SIG-M5 treated with dmso at 0.1 percent for 504 hours (cell line): ENCODE data around the gene GRIK1.

Experiments used
- DNase-seq: peaks from one replicate; lab custom pipeline; 2025; ENCODE audit not compliant: unreplicated experiment; lab: John Stamatoyannopoulos, UW

The GRIK1 gene

DNA sequence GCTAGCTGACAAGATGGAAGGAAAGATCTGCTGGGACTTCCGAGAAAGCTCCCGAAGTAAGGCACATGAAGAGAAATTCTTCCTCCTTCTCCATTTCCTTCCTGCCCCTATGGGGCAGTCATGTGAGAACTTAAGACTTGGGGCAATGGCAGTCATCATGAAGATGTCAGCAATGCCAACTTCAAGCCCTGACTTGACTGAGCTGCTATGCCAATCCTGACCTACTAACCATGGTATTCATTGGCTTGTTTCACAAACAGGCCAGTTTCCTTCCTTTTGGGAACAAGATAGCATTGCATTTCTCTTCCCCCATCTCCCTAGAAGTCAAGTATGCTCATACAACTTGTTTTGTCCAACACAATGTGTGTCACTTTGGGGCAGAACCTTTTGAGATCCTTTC, 25.5 kb downstream of the GRIK1 start:
- DNase-seq: no peak

DNA sequence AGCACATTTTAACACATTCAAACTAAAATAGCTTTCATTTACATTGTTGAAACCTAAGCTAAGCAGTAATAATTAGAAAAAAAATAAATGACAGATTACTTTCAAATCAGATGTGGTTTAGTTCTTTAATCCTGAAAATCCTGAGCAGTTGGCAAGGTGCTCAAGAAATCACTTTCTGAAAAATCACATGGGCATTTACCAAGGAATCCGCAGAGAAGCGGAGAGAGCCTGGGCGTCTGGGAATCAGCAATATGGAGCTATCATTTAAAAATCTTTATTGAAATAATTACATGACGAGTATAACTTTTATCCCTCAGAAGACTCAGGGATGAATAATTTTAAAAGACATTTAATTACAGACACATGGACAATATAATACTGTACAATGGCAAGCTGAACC, 30.2 kb downstream of the GRIK1 start:
- no peak for DNase-seq

- no peak for DNase-seq
Measured at GRCh38 chr21:29904359-29905282, 35.2 kb downstream of the GRIK1 start.

- no peak for DNase-seq
Measured at GRCh38 chr21:29896884-29897283, 42.9 kb downstream of the GRIK1 start.

GRCh38 chr21:29893687-29894086, 46.1 kb downstream of the GRIK1 start:
- DNase-seq: no peak

- DNase-seq: no peak
Measured at GRCh38 chr21:29892379-29892778, 47.4 kb downstream of the GRIK1 start.

DNA sequence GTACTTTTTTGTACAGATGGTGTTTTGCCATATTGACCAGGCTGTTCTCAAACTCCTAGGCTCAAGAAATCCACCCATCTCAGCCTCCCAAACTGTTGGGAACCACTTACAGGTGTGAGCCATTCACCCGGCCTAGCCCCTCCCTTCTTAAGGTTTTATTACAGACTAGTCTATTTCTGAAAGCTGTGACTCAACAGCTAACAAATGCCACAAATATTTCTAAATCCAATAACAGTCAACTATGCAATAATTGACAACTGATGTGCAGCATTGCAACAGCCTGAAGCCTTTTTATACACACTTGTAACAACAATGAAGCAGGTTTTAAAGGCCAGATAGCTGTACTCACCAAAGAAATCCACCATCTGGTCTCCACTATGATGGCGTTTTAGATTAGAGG, 51.4 kb downstream of the GRIK1 start:
- peak; percentile 91 for DNase-seq

- DNase-seq: no peak
Measured at GRCh38 chr21:29887313-29888009, 52.3 kb downstream of the GRIK1 start.

- DNase-seq: no peak
Measured at GRCh38 chr21:29885491-29885890, 54.3 kb downstream of the GRIK1 start.

- no peak for DNase-seq
Measured at GRCh38 chr21:29875873-29876272, 63.9 kb downstream of the GRIK1 start.

DNA sequence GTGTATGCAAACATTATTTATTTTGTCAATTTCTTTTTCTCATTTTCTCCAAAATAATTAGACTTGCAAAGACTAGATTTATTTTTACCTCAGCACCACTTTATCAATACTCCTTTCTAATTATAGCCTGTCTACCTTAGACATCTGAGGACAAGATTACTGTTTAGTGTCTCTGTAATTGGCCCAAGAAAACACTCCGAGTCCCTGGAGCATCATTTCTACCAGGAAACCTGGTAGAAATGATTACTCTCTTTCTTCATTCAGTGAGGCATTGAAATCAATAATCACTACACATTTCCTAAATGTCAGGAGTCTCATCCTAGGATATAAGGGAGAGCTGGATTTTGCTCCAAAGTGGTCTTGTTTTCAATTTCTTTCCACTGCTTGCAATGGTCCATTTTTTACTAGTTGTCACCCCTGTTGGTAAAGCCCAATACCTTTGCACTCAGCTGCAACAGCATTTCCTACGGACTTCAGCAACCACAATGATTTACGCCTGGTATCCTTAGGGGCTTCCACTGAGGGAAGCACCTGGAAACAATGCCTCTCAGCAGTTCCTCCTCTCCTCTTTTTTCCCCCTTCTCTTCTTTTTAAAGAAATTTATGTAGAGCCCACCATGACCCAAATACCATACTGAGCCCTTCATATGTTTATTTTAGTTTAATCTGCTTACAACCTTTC, 64.6 kb downstream of the GRIK1 start:
- no peak for DNase-seq

DNA sequence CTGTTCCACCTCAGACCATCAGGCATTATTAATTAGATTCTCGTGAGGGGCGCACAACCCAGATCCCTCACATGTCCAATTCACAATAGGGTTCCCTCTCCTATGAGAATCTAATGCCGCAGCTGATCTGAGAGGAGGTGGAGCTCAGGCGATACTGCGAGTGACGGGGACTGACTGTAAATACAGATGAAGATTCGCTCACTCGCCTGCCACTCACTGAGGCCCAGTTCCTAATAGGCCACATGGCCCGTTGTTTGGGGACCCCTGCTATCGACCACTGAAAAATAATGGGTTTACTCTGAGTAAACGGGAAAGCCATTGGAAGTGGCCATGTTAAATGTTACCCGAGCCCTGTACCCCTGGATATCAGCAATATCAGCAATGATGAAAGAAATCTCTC, 65.9 kb downstream of the GRIK1 start:
- DNase-seq: no peak

DNA sequence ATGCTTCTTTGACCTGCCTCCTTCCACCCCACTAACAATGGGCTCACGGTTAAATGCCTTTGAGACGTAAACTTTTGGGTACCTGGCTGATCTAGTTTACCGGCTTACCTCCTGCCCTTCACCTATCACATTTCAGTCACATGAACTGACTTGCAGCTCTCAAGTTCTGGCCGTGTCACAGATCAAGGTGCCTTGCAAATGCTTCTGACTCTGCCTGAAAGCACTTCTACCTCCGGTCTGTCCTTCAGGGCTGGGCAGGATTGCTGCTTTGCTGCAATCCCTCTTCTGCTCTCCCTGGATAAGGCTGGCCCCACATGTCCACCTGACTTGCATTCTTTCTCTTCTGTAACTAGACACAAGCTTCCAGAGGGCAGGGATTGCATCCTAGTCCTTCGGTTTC, 69.0 kb downstream of the GRIK1 start:
- DNase-seq: no peak

GRCh38 chr21:29867796-29868195, 72.0 kb downstream of the GRIK1 start:
- no peak for DNase-seq

- no peak for DNase-seq
Measured at GRCh38 chr21:29860346-29860745, 79.5 kb downstream of the GRIK1 start.

DNA sequence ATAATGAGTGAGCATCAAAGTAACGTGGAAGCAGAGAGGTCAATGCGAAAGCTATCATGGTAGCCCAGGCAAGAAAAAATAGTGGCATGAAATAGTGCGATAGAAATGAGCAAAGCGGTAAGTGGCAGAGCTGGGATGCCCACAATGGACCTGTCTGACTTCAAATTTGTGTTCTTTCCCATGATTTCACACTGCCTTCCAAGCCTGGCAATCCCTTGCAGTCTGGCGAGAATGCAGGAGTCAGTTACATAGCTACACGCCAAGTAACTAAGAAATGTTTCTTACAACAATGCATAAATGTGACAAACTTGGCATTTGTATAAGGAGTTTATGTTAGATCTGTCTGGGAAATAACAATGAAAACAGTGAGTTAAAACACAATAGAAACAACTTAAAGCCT, 82.6 kb downstream of the GRIK1 start:
- DNase-seq: no peak

- DNase-seq: no peak
Measured at GRCh38 chr21:29854795-29855194, 85.0 kb downstream of the GRIK1 start.

GRCh38 chr21:29851611-29852010, 88.2 kb downstream of the GRIK1 start:
- no peak for DNase-seq

- DNase-seq: peak; percentile 71
Measured at GRCh38 chr21:29849735-29850176, 90.0 kb downstream of the GRIK1 start.

DNA sequence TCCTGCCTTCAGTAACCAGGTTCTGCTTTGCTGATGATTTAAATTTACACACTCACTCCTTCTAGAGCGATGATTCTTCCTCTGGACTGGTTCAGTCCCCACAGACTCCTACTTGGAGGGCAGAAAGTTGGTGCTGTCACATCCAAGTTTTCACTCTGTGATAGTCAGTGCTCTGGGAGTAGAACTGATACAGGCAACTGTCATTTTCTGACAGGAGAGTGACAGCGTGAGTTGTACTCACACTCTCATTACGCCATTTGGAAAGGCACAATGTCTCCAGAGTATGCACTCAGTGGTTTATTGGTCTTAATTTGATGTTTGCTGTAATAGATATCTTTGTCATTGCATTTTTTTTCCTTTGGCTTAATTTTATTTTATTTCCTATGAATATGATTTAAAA, 96.0 kb downstream of the GRIK1 start:
- no peak for DNase-seq

- no peak for DNase-seq
Measured at GRCh38 chr21:29834617-29835016, 105.2 kb downstream of the GRIK1 start.

DNA sequence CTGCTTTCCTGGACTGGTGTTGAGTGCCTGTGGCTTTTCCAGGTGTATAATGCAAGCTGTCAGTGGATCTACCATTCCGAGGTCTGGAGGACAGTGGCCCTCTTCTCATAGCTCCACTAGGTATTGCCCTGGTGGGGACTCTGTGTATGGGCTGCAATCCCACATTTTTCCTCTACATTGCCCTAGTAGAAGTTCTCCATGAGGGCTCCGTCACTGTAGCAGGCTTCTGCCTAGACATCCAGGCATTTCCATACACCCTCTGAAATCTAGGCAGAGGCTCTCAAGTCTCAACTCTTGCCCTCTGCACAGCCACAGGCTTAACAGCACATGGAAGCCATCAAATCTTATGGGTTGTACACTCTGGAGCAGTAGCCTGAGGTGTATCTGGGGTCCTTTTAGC, 107.6 kb downstream of the GRIK1 start:
- no peak for DNase-seq
